ENCODE measurements around the gene BAIAP2L1. TPM values are rescaled to one million over a fixed set of nuclear protein-coding genes. Genes with fewer than 3 reads are reported as not detected.

The BAIAP2L1 gene
- total RNA-seq, 4 donors from 2014 or later = 15.3 to 28.2 (median 19.8) TPM

DNA sequence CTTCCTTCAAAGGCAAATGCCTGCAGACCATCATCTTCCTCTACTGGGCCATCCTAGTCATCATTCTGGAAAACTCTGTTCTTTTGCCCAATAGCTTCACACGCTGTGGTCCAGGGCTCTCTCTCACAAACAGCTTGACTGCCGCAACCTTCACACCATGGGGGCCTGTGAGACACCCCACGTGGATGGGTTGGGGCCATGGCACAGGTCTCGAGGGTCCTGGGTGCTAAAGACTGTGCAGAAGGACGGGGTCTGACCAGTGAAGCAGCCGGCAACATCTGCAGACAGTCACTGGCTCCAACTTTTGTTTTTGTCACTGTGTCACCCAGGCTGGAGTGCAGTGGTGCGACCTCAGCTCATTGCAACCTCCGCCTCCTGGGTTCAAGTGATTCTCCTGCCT is 91.3 kb downstream of the BAIAP2L1 start:
- intact Hi-C loops (cut with DNase I) = no loop called here
- no peaks in the 10 kb centered on the region for H3K27me3 ChIP-seq
- 98 to 100% methylated on average over 4 to 8 of the region's 8 CpGs for WGBS, 2 donors
- H3K9me3 ChIP-seq = no peaks in the 10 kb centered on the region
- H3K36me3 ChIP-seq = peaks cover 28 to 34% of the 10 kb centered on the region in 2 donors
- H3K4me1 ChIP-seq = no peaks in the 10 kb centered on the region
- no peak overlapping the region for H3K4me3 ChIP-seq (replicated peaks in 1 of 3)
- TF ChIP-seq POLR2A (IDR thresholded peaks at IDR 0.05) = no peak
- TF ChIP-seq, protein P1, sequence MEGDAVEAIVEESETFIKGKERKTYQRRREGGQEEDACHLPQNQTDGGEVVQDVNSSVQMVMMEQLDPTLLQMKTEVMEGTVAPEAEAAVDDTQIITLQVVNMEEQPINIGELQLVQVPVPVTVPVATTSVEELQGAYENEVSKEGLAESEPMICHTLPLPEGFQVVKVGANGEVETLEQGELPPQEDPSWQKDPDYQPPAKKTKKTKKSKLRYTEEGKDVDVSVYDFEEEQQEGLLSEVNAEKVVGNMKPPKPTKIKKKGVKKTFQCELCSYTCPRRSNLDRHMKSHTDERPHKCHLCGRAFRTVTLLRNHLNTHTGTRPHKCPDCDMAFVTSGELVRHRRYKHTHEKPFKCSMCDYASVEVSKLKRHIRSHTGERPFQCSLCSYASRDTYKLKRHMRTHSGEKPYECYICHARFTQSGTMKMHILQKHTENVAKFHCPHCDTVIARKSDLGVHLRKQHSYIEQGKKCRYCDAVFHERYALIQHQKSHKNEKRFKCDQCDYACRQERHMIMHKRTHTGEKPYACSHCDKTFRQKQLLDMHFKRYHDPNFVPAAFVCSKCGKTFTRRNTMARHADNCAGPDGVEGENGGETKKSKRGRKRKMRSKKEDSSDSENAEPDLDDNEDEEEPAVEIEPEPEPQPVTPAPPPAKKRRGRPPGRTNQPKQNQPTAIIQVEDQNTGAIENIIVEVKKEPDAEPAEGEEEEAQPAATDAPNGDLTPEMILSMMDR (IDR thresholded peaks at IDR 0.05) = no peak
- no peak overlapping the region for H3K27ac ChIP-seq
- DNase-seq = no peak

DNA sequence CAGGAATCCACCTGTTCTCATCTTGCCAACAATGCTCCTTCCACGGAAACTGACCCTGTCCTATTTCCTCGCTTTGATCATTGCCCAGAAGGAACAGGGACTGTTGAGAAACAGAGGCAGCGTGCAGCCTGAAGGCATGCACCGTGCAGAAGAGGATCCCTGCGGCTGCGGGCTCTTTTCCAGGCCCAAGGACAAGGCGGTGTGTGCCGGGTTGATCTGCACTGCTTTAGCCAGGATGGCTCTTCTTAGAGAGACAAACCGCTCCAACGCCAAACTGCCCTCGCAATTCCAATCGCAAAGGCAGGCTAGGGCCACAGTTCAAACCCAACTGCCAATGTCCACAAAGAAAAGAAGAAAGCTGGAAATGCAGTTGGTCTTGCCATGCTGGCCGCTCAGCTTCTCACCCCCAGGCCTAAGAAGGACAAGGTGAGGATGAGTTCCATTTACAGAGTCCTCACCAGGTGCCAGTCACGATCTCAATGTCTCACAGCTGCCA is 92.9 kb downstream of the BAIAP2L1 start:
- 93 to 97% methylated on average over 14 of the region's 14 CpGs for WGBS, 2 donors
- intact Hi-C loops (cut with DNase I) = no loop called here

DNA sequence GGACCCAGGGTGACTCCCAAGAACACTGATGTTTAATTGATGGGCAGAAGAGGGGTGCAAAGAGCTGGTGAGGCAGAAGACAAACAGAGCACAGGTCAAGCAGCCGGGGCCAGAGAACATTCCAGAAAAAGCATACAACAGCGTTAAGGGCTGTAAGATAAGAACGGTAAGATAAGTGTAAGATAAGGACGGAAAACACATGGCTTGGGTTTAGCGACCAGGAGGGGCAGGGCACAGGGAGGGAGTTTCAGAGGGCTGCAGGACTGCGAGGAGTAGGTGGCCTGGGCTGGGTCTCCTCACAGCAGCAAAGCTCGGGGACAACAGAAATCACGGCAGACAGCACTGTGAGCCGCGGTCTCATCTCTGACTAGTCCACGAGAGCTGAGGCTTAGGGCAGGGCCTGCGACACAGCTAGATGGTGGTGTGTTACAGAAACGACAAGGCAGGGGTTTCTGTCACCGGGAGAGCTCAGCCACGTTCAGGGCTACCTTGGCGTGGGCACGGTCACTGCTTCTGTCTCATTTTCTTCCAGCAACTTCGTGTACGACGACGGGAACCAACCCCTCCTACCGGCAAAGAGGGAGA is 94.8 kb downstream of the BAIAP2L1 start:
- no peaks in the 10 kb centered on the region for H3K27me3 ChIP-seq

More for the DNA sequence above, 92.9 kb downstream of the BAIAP2L1 start:
- Histone ChIP-seq H3K4me1 (no peaks in the 10 kb centered on the region), H3K27me3 (no peaks in the 10 kb centered on the region), H3K27ac (no peak overlapping the region), H3K9me3 (no peaks in the 10 kb centered on the region), H3K4me3 (replicated peaks in 1 of 3) (no peak overlapping the region), H3K36me3 (peaks cover 32 to 39% of the 10 kb centered on the region in 2 donors)
- no peak for TF ChIP-seq POLR2A (IDR thresholded peaks at IDR 0.05)
- TF ChIP-seq, protein P1 (IDR thresholded peaks at IDR 0.05) = no peak
- DNase-seq = no peak

DNA sequence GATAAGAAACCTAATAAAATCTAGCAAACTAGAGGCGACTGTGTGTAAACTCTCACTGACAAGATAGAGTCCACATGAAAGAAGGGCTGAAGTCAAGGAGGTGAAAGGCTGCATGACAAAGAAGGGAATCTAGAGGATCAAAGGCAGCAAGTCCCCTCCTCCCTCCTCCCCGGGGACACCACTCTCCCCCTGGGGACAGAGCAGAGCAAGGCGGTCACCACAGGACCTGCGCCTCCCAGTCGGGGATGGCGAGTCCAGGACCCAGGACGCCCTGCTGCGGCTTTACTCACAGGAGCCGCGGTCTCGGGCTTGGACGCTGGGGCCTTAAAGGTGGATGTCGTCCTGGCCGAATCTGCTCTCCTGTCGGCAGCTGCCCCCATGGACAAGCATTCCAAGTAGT is 97.0 kb downstream of the BAIAP2L1 start:
- WGBS, 2 donors = 82 to 91% methylated on average over 13 to 15 of the region's 15 CpGs
- intact Hi-C loops (cut with DNase I) = no loop called here
- TF ChIP-seq, protein P1 (IDR thresholded peaks at IDR 0.05) = no peak
- TF ChIP-seq POLR2A (IDR thresholded peaks at IDR 0.05) = no peak
- DNase-seq = no peak
- Histone ChIP-seq H3K27me3 (no peaks in the 10 kb centered on the region), H3K27ac (no peak overlapping the region), H3K9me3 (no peaks in the 10 kb centered on the region), H3K36me3 (peaks cover 26 to 28% of the 10 kb centered on the region in 2 donors), H3K4me1 (no peaks in the 10 kb centered on the region), H3K4me3 (replicated peaks in 1 of 3) (no peak overlapping the region)

More for the DNA sequence above, 94.8 kb downstream of the BAIAP2L1 start:
- H3K4me1 ChIP-seq = no peaks in the 10 kb centered on the region
- 79 to 82% methylated on average over 22 of the region's 22 CpGs for WGBS, 2 donors
- no peak overlapping the region for H3K4me3 ChIP-seq (replicated peaks in 1 of 3)
- TF ChIP-seq, protein P1 (IDR thresholded peaks at IDR 0.05) = no peak
- TF ChIP-seq POLR2A (IDR thresholded peaks at IDR 0.05) = no peak
- no peak for DNase-seq
- H3K9me3 ChIP-seq = no peaks in the 10 kb centered on the region
- H3K27ac ChIP-seq = no peak overlapping the region
- intact Hi-C loops (cut with DNase I) = no loop called here
- H3K36me3 ChIP-seq = peaks cover 37 to 39% of the 10 kb centered on the region in 2 donors

DNA sequence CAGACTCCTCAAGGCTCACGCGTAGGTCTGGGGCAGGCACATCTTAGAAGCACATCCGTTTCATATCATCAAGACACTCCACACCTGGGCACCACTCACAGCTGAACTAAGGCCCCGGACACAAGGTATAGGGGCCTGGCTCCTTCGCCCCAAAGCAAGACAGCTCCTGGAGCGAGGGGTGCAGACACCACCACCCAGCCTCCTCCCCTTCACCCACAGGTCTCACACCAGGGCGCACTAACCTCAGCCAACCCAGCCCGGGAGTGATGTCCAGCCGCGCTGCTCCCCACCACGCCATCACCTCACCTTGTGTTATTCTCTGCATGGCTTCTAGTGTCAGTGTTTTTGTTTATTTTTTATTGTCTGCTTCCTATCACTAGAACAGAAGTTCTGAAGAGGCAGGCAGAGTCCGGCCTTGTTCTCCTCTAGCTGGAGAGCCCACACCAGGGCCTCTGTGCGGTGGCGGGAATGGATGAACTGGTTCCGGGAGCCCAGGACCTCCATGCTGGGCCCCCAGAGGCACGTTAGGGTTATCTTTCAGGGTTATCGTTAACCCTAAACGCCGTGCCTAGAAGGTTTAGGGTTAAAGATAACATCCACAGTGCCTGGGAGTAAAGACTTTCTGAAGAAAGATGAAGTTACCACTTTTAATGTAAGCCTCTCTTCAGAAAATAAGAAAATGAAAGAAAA is 97.6 kb downstream of the BAIAP2L1 start:
- WGBS, 2 donors = 85 to 91% methylated on average over 16 to 19 of the region's 19 CpGs
- intact Hi-C loops (cut with DNase I) = no loop called here

More for the DNA sequence above, 97.6 kb downstream of the BAIAP2L1 start:
- H3K36me3 ChIP-seq = peaks cover 26 to 27% of the 10 kb centered on the region in 2 donors
- no peaks in the 10 kb centered on the region for H3K4me1 ChIP-seq
- no peak for TF ChIP-seq POLR2A (IDR thresholded peaks at IDR 0.05)
- TF ChIP-seq, protein P1 (IDR thresholded peaks at IDR 0.05) = no peak
- no peak for DNase-seq
- H3K4me3 ChIP-seq (replicated peaks in 1 of 3) = no peak overlapping the region
- H3K27ac ChIP-seq = no peak overlapping the region
- no peaks in the 10 kb centered on the region for H3K9me3 ChIP-seq
- H3K27me3 ChIP-seq = no peaks in the 10 kb centered on the region

All from thyroid gland (tissue), 4 donors.